Stomach (tissue), 9 donors: Measurements from ENCODE around the gene SLFNL1. TPM values are rescaled to one million over a fixed set of nuclear protein-coding genes. Genes with fewer than 3 reads are reported as not detected.

Experiments
- DNase-seq, 2 donors: peaks; one replicate each; pipeline versions ENCODE4 v3.0.0 to v3.0.0-alpha.2; 2013 to 2019
- H3K27ac ChIP-seq, 5 donors: fragments of 200-600 bp in 4 of 5; sonication (generic) in 4 of 5; one replicate each; pipeline ENCODE4 v1.5.1; 2013 to 2019; ENCODE audit warnings: mild to moderate bottlenecking in 1 of 5, moderate library complexity in 1 of 5
- H3K27me3 ChIP-seq, 3 donors: fragments of 200-600 bp; sonication (generic); one replicate each; pipeline ENCODE4 v1.5.1; 2017 to 2019; ENCODE audit warnings: mixed run types in 1 of 3
- H3K36me3 ChIP-seq, 4 donors: fragments of 200-600 bp; sonication (generic); 1 replicate in 3 of 4; 2 replicates in 1 of 4; pipeline ENCODE4 v1.5.1; 2016 to 2019
- H3K4me1 ChIP-seq, 4 donors: fragments of 200-600 bp; sonication (generic); one replicate each; pipeline ENCODE4 v1.5.1; 2016 to 2019
- H3K4me3 ChIP-seq, 4 donors: fragments of 200-600 bp; sonication (generic) in 3 of 4; one replicate each; pipeline ENCODE4 v1.5.1; 2016 to 2019; ENCODE audit warnings: mild to moderate bottlenecking in 1 of 4
- H3K9me3 ChIP-seq, 4 donors: fragments of 200-600 bp; sonication (generic); one replicate each; pipeline ENCODE4 v1.5.1; 2016 to 2019
- CTCF ChIP-seq, 7 experiments: fragments of 450-650 bp in 4 of 7; fragments of 200-600 bp in 3 of 7; sonication (generic) in 3 of 7; IDR thresholded peaks; one replicate each; pipeline ENCODE4 v1.5.1; 2016 to 2019; ENCODE audit warnings: antibody characterized with exemption in 7 of 7, control low read depth in 2 of 7, mild to moderate bottlenecking in 1 of 7
- EP300 ChIP-seq: sonication (generic); formaldehyde crosslinking; IDR thresholded peaks from one replicate; pipeline ENCODE4 v1.6.1; 2017; ENCODE audit warnings: antibody characterized with exemption
- POLR2A ChIP-seq, 4 donors: fragments of 450-650 bp; IDR thresholded peaks; one replicate each; pipeline ENCODE4 v1.6.1; 2016; ENCODE audit warnings: antibody characterized with exemption in 4 of 4, control low read depth in 2 of 4, mild to moderate bottlenecking in 1 of 4, moderate library complexity in 1 of 4
- POLR2AphosphoS5 ChIP-seq, 3 donors: sonication (generic); formaldehyde crosslinking; IDR thresholded peaks; one replicate each; pipeline ENCODE4 v1.6.1; 2016; ENCODE audit warnings: antibody characterized with exemption in 3 of 3
- WGBS, 5 donors: extraction: QIAGEN DNeasy Blood & Tissue Kit in 3 of 5; methylation state at CpG; one replicate each; pipeline versions ENCODE4 v1.1.5 to v1.1.7; 2013 to 2018; 5-methylcytosine and 5-hydroxymethylcytosine counted together
- intact Hi-C: fragments of 100-400 bp; cut with DNase I; formaldehyde crosslinking; loops from one replicate; pipeline ENCODE4 v1.15.1; 2023; ENCODE audit warnings: low total_unique reads
- polyA plus RNA-seq, 3 donors: library from polyadenylated mRNA; stranded (reverse); fragments of 200-250 nt; gene quantifications; one replicate each; pipeline ENCODE4 v1.2.3, GENCODE V29; 2013
- total RNA-seq, 5 donors: library from RNA; depleted of rRNA; stranded (reverse); fragments of >200 nt; gene quantifications; one replicate each; pipeline versions ENCODE4 v1.1.0 to v1.2.3, GENCODE V29; 2014 to 2016
- donor health status: healthy with polysubstance abuse.
- donor health status: Bipolar disorder and iron deficiency.
- donor health status: healthy.

SLFNL1 gene
- total and polyA plus RNA-seq, 8 donors: 0.25 to 10.5 (median 0.73) TPM; not detected in 3

DNA sequence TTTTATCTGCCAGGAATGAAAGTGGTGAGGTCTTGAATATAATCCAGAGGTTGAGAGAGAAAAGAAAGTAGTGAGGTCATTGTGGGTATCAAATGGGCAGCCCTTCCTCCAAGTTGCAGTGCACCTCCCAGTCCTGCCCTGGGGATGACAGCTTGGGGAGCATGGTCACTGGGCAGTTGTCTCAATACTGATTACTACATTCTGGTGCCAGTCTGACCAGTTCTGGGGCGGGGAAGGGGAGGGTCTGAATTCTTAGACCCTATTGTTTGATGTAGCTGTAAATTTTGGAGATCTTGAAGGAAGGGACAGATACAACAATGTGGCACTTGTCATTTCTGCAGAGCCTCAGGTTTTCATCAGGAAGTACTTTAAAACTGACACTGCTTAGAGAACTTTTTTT lies 11.2 kb downstream of the SLFNL1 start:
- H3K4me1 ChIP-seq: peaks cover 0 to 32% (median 5%) of the 10 kb centered on the region in 4 donors
- DNase-seq: no peak
- peaks cover 43 to 91% (median 79%) of the 10 kb centered on the region in 4 donors for H3K36me3 ChIP-seq
- intact Hi-C loops: no loop called here
- TF ChIP-seq EP300 (no peak), CTCF (IDR thresholded peaks at IDR 0.05) (no peak), POLR2AphosphoS5 (IDR thresholded peaks at IDR 0.05) (no peak), POLR2A (IDR thresholded peaks at IDR 0.05) (no peak)
- no peak overlapping the region for H3K27ac ChIP-seq
- 29 to 65% (median 50%) methylated on average over 1 of the region's 1 CpG for WGBS, 5 donors
- no peak overlapping the region for H3K4me3 ChIP-seq
- no peaks in the 10 kb centered on the region for H3K9me3 ChIP-seq
- H3K27me3 ChIP-seq: no peaks in the 10 kb centered on the region

DNA sequence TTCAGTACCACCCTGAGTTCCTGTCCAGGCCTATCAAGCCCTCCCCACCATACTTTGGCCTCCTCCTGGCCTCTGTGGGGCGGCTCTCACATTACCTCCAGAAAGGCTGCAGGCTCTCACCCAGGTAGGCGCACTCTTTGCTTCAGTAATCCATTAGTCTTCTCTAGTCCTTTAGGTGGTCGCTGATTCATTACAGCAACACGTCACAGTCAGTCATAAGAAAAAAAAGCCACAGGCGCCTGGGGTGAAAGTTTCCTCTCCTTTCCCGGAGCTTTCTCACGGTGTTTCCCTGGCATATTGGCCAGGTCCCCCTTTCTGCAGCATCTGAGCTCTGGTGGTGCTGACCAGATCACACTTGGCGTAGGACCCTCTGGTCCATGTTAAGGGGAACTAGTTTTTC lies 12.1 kb downstream of the SLFNL1 start:
- intact Hi-C loops: no loop called here
- no peak for DNase-seq
- 91 to 96% (median 95%) methylated on average over 8 of the region's 8 CpGs for WGBS, 5 donors
- Histone ChIP-seq H3K4me1 (peaks cover 0 to 23% (median under 1%) of the 10 kb centered on the region in 4 donors), H3K27me3 (no peaks in the 10 kb centered on the region), H3K27ac (no peak overlapping the region), H3K9me3 (no peaks in the 10 kb centered on the region), H3K36me3 (peaks cover 43 to 98% (median 86%) of the 10 kb centered on the region in 4 donors), H3K4me3 (no peak overlapping the region)
- TF ChIP-seq EP300 (no peak), CTCF (IDR thresholded peaks at IDR 0.05) (no peak), POLR2A (IDR thresholded peaks at IDR 0.05) (no peak), POLR2AphosphoS5 (IDR thresholded peaks at IDR 0.05) (no peak)

GRCh38 chr1:41006942-41007865 lies 14.3 kb downstream of the SLFNL1 start:
- Histone ChIP-seq H3K27me3 (no peaks in the 10 kb centered on the region), H3K27ac (no peak overlapping the region), H3K4me3 (no peak overlapping the region), H3K4me1 (peaks cover 6 to 30% (median 14%) of the 10 kb centered on the region in 4 donors), H3K36me3 (peaks cover 43 to 99% (median 89%) of the 10 kb centered on the region in 4 donors), H3K9me3 (no peaks in the 10 kb centered on the region)
- no peak for DNase-seq
- intact Hi-C loops: no loop called here
- whole genome bisulfite sequencing, 5 donors: 89 to 98% (median 94%) methylated on average over 18 to 19 of the region's 19 CpGs
- no peak for TF ChIP-seq POLR2A (IDR thresholded peaks at IDR 0.05)
- no peak for TF ChIP-seq EP300
- no peak for TF ChIP-seq CTCF (IDR thresholded peaks at IDR 0.05)
- TF ChIP-seq POLR2AphosphoS5 (IDR thresholded peaks at IDR 0.05): no peak

DNA sequence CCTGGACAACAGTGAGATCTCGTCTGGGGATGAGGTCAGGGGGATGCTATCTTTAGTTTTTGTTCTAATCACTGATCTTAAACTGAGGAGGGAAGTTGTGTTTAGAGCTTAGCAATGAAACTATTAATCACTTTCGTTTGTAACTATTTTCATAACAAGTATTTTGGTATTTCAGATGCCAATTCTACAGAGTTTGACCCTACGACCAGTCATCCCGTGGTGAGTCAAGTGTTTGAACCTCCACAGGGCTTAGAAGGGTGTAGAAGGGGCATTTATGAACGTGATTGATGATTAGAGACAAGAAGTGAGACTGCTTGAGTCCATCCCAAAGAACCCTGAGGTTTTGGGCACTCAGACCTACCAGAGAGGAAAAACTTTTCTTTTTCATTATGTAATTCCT lies 15.6 kb downstream of the SLFNL1 start:
- TF ChIP-seq POLR2AphosphoS5 (IDR thresholded peaks at IDR 0.05) (no peak), CTCF (IDR thresholded peaks at IDR 0.05) (no peak), POLR2A (IDR thresholded peaks at IDR 0.05) (no peak), EP300 (no peak)
- no peak for DNase-seq
- no peaks in the 10 kb centered on the region for H3K27me3 ChIP-seq
- WGBS, 5 donors: 73 to 84% (median 82%) methylated on average over 5 of the region's 5 CpGs
- intact Hi-C loops: no loop called here
- H3K4me1 ChIP-seq: peaks cover 6 to 33% (median 15%) of the 10 kb centered on the region in 4 donors
- no peaks in the 10 kb centered on the region for H3K9me3 ChIP-seq
- H3K27ac ChIP-seq: no peak overlapping the region
- no peak overlapping the region for H3K4me3 ChIP-seq
- peaks cover 38 to 99% (median 89%) of the 10 kb centered on the region in 4 donors for H3K36me3 ChIP-seq
